Progenitor cell of endocrine pancreas (in vitro differentiated cells): ENCODE results near the gene AGBL1. TPM values are rescaled to one million over a fixed set of nuclear protein-coding genes. Genes with fewer than 3 reads are reported as not detected.

ENCODE experiments used
- DNase-seq: peaks from one replicate; pipeline ENCODE4 v3.0.0; 2021; ENCODE audit warnings: low spot score; ENCODE audit not compliant: unreplicated experiment
- H3K27ac Mint-ChIP-seq: 2 replicates; pipeline ENCODE4 v1.8.0; 2021; ENCODE audit warnings: mild to moderate bottlenecking, moderate library complexity, mixed read lengths
- H3K27me3 Mint-ChIP-seq: 2 replicates; pipeline ENCODE4 v1.8.0; 2021; ENCODE audit warnings: mixed read lengths
- H3K36me3 Mint-ChIP-seq: 2 replicates; pipeline ENCODE4 v1.8.0; 2022; ENCODE audit warnings: mixed read lengths; ENCODE audit not compliant: insufficient read depth
- H3K4me1 Mint-ChIP-seq: 2 replicates; pipeline ENCODE4 v1.8.0; 2021; ENCODE audit warnings: low read depth, mixed read lengths
- H3K4me3 Mint-ChIP-seq: 2 replicates; pipeline ENCODE4 v1.8.0; 2021; ENCODE audit warnings: low read depth, mild to moderate bottlenecking, moderate library complexity, mixed read lengths
- H3K9me3 Mint-ChIP-seq: 2 replicates; pipeline ENCODE4 v1.8.0; 2021; ENCODE audit warnings: low read depth, mixed read lengths
- CTCF ChIP-seq: fragments of 200-600 bp; sonication (generic); IDR thresholded peaks from one replicate; pipeline ENCODE4 v1.5.0; 2021; ENCODE audit warnings: antibody characterized with exemption, mild to moderate bottlenecking; ENCODE audit not compliant: unreplicated experiment
- total RNA-seq: library from RNA; stranded (reverse); gene quantifications from 2 replicates; pipeline ENCODE4 v1.2.1, GENCODE V29; 2021

Gene AGBL1
- total RNA-seq, 1 donor from 2014 or later, result not detected

DNA sequence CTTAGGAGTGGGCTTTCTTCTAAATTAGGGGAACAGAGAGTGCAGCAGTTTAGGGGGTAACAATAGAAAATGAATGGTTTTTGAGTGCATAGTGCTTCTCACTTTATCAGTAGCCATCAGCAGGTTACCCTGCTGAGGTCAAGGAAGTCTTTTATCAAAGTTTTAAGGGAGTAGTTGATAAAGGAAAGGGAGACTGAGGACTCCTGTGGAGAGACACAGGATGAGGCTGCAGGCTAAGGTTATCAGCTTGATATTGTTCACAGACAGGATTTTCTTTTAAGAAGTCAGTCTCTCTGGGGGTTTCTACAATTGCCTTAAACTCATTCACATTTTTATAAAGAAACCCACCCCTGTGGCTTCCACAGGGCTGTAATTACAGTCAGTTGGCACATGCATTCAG lies 205.0 kb downstream of the AGBL1 start:
- no peaks in the 10 kb centered on the region for H3K4me1 Mint-ChIP-seq
- no peak overlapping the region for H3K4me3 Mint-ChIP-seq
- H3K27ac Mint-ChIP-seq, result no peak overlapping the region
- H3K27me3 Mint-ChIP-seq, result no peaks in the 10 kb centered on the region
- no peaks in the 10 kb centered on the region for H3K36me3 Mint-ChIP-seq
- no peak for DNase-seq
- no peak for TF ChIP-seq CTCF
- peaks cover 5% of the 10 kb centered on the region for H3K9me3 Mint-ChIP-seq

DNA sequence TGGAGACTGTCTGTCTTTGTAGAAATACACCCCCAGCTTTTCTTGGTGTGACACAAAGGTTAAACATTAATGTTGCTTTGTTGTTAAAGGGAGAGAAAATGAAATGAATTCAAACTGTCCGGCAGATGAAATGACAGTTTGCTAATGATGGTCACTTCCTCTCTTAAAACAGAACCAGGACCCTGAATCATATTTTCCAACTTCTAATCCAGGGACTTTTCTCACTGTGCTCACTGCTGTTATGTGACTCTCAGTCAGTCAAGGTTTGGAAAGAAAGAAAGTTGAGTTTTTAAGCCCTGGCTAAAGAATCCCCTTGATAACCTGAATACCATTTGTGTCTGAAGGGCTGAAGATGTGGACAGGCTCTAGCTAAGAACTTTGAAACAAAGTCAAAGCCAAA lies 215.8 kb downstream of the AGBL1 start:
- no peaks in the 10 kb centered on the region for H3K9me3 Mint-ChIP-seq
- no peak for DNase-seq
- H3K27ac Mint-ChIP-seq, result no peak overlapping the region
- no peak for TF ChIP-seq CTCF
- H3K4me3 Mint-ChIP-seq, result no peak overlapping the region
- H3K4me1 Mint-ChIP-seq, result no peaks in the 10 kb centered on the region
- no peaks in the 10 kb centered on the region for H3K36me3 Mint-ChIP-seq
- H3K27me3 Mint-ChIP-seq, result no peaks in the 10 kb centered on the region

GRCh38 chr15:86296769-86297168 lies 217.1 kb downstream of the AGBL1 start:
- no peak for TF ChIP-seq CTCF
- no peaks in the 10 kb centered on the region for H3K9me3 Mint-ChIP-seq
- no peaks in the 10 kb centered on the region for H3K4me1 Mint-ChIP-seq
- H3K4me3 Mint-ChIP-seq, result no peak overlapping the region
- H3K27me3 Mint-ChIP-seq, result no peaks in the 10 kb centered on the region
- H3K27ac Mint-ChIP-seq, result no peak overlapping the region
- no peak for DNase-seq
- H3K36me3 Mint-ChIP-seq, result no peaks in the 10 kb centered on the region

- no peak for DNase-seq
- no peaks in the 10 kb centered on the region for H3K4me1 Mint-ChIP-seq
- no peak overlapping the region for H3K27ac Mint-ChIP-seq
- H3K9me3 Mint-ChIP-seq, result no peaks in the 10 kb centered on the region
- no peak overlapping the region for H3K4me3 Mint-ChIP-seq
- no peak for TF ChIP-seq CTCF
- no peaks in the 10 kb centered on the region for H3K36me3 Mint-ChIP-seq
- no peaks in the 10 kb centered on the region for H3K27me3 Mint-ChIP-seq
Observed at GRCh38 chr15:86300390-86301125, 220.9 kb downstream of the AGBL1 start.

- Mint-ChIP-seq H3K9me3 (peaks cover 14% of the 10 kb centered on the region), H3K27ac (no peak overlapping the region), H3K4me1 (no peaks in the 10 kb centered on the region), H3K36me3 (no peaks in the 10 kb centered on the region), H3K27me3 (no peaks in the 10 kb centered on the region), H3K4me3 (no peak overlapping the region)
- no peak for DNase-seq
- TF ChIP-seq CTCF, result no peak
Observed at GRCh38 chr15:86311568-86312280, 232.1 kb downstream of the AGBL1 start.
